DMS79 (cell line): ENCODE results near the gene ADCYAP1R1.
A peak's percentile ranks its signal among the peaks of the same experiment; 100 is the strongest.

Experiments used
- DNase-seq: peaks from one replicate; lab custom pipeline; 2025; lab: John Stamatoyannopoulos, UW

The ADCYAP1R1 gene

GRCh38 chr7:31043051-31043471 is 9.0 kb upstream of the ADCYAP1R1 start:
- peak; percentile 66 for DNase-seq

- DNase-seq = no peak
Observed at GRCh38 chr7:31044529-31044928, 7.6 kb upstream of the ADCYAP1R1 start.

GRCh38 chr7:31046723-31047122 is 5.4 kb upstream of the ADCYAP1R1 start:
- no peak for DNase-seq

- no peak for DNase-seq
Observed at GRCh38 chr7:31047313-31048146, 4.6 kb upstream of the ADCYAP1R1 start.

- no peak for DNase-seq
Observed at GRCh38 chr7:31049005-31049765, 2.9 kb upstream of the ADCYAP1R1 start.

GRCh38 chr7:31052487-31052840 is 356 bp downstream of the ADCYAP1R1 start:
- no peak for DNase-seq

GRCh38 chr7:31052841-31053601 is 913 bp downstream of the ADCYAP1R1 start:
- no peak for DNase-seq

GRCh38 chr7:31053986-31054385 is 1.9 kb downstream of the ADCYAP1R1 start:
- no peak for DNase-seq

- DNase-seq = no peak
Observed at GRCh38 chr7:31054608-31055278, 2.6 kb downstream of the ADCYAP1R1 start.

GRCh38 chr7:31055471-31055870 is 3.4 kb downstream of the ADCYAP1R1 start:
- no peak for DNase-seq

- no peak for DNase-seq
Observed at GRCh38 chr7:31056775-31057346, 4.8 kb downstream of the ADCYAP1R1 start.

- DNase-seq = no peak
Observed at GRCh38 chr7:31058122-31058521, 6.0 kb downstream of the ADCYAP1R1 start.

GRCh38 chr7:31058688-31059087 is 6.6 kb downstream of the ADCYAP1R1 start:
- DNase-seq = no peak

GRCh38 chr7:31059551-31059950 is 7.4 kb downstream of the ADCYAP1R1 start:
- DNase-seq = no peak

- no peak for DNase-seq
Observed at GRCh38 chr7:31061185-31061584, 9.1 kb downstream of the ADCYAP1R1 start.

GRCh38 chr7:31062746-31063435 is 10.8 kb downstream of the ADCYAP1R1 start:
- DNase-seq = no peak

- no peak for DNase-seq
Observed at GRCh38 chr7:31065021-31065593, 13.0 kb downstream of the ADCYAP1R1 start.

GRCh38 chr7:31065840-31066239 is 13.7 kb downstream of the ADCYAP1R1 start:
- DNase-seq = no peak

GRCh38 chr7:31066516-31067130 is 14.5 kb downstream of the ADCYAP1R1 start:
- peak; percentile 29 for DNase-seq

- DNase-seq = no peak
Observed at GRCh38 chr7:31067491-31067890, 15.4 kb downstream of the ADCYAP1R1 start.
